Measurements from ENCODE around the gene ATP6V1C2.

DNA sequence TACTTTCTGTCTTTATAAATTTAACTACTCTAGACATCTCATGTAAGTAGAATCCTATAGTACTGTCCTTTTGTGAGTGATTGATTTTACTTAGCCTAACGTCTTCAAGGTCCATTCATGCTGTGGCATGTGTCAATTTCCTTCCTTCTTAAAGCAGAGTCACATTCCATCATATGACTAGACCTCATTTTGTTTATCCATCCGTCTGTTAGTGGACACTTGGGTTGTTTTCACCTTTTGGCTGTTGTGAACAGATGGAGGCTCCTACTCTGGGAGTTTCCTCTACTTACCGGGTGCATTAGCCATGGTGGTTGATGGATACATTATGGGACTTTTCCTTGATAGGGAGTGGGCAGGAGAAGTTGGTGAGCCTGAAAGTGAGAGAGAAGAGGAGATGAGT, 97.6 kb downstream of the ATP6V1C2 start:
- TF ChIP-seq, protein P1, sequence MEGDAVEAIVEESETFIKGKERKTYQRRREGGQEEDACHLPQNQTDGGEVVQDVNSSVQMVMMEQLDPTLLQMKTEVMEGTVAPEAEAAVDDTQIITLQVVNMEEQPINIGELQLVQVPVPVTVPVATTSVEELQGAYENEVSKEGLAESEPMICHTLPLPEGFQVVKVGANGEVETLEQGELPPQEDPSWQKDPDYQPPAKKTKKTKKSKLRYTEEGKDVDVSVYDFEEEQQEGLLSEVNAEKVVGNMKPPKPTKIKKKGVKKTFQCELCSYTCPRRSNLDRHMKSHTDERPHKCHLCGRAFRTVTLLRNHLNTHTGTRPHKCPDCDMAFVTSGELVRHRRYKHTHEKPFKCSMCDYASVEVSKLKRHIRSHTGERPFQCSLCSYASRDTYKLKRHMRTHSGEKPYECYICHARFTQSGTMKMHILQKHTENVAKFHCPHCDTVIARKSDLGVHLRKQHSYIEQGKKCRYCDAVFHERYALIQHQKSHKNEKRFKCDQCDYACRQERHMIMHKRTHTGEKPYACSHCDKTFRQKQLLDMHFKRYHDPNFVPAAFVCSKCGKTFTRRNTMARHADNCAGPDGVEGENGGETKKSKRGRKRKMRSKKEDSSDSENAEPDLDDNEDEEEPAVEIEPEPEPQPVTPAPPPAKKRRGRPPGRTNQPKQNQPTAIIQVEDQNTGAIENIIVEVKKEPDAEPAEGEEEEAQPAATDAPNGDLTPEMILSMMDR (IDR thresholded peaks at IDR 0.05 in 2 of 3, conservative IDR thresholded peaks at IDR 0.05 in 1 of 3; ENCODE audit: insufficient read depth in 2 of 3, low read depth in 1 of 3, low read length in 3 of 3) = no peak
- TF ChIP-seq RFX5 (IDR thresholded peaks at IDR 0.05; ENCODE audit: low read depth, low read length) (no peak), TRIM28 (IDR thresholded peaks at IDR 0.05) (no peak), TFAM (CRISPR knock-in tag; conservative IDR thresholded peaks at IDR 0.05) (no peak), E2F3 (CRISPR knock-in tag; IDR thresholded peaks at IDR 0.05) (no peak), LEF1 (IDR thresholded peaks at IDR 0.05) (no peak), EZH2 (IDR thresholded peaks at IDR 0.05; ENCODE audit: borderline replicate concordance, low read depth, low read length) (no peak), FOXM1 (IDR thresholded peaks at IDR 0.05; ENCODE audit: low read depth) (no peak), FOXM1 (CRISPR knock-in tag; IDR thresholded peaks at IDR 0.05; ENCODE audit: low read depth) (no peak)
- TF ChIP-seq, protein P2, sequence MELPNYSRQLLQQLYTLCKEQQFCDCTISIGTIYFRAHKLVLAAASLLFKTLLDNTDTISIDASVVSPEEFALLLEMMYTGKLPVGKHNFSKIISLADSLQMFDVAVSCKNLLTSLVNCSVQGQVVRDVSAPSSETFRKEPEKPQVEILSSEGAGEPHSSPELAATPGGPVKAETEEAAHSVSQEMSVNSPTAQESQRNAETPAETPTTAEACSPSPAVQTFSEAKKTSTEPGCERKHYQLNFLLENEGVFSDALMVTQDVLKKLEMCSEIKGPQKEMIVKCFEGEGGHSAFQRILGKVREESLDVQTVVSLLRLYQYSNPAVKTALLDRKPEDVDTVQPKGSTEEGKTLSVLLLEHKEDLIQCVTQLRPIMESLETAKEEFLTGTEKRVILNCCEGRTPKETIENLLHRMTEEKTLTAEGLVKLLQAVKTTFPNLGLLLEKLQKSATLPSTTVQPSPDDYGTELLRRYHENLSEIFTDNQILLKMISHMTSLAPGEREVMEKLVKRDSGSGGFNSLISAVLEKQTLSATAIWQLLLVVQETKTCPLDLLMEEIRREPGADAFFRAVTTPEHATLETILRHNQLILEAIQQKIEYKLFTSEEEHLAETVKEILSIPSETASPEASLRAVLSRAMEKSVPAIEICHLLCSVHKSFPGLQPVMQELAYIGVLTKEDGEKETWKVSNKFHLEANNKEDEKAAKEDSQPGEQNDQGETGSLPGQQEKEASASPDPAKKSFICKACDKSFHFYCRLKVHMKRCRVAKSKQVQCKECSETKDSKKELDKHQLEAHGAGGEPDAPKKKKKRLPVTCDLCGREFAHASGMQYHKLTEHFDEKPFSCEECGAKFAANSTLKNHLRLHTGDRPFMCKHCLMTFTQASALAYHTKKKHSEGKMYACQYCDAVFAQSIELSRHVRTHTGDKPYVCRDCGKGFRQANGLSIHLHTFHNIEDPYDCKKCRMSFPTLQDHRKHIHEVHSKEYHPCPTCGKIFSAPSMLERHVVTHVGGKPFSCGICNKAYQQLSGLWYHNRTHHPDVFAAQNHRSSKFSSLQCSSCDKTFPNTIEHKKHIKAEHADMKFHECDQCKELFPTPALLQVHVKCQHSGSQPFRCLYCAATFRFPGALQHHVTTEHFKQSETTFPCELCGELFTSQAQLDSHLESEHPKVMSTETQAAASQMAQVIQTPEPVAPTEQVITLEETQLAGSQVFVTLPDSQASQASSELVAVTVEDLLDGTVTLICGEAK (IDR thresholded peaks at IDR 0.05) = no peak
- TF ChIP-seq, protein P2 (CRISPR knock-in tag; IDR thresholded peaks at IDR 0.05) = no peak
- TF ChIP-seq, protein P3, sequence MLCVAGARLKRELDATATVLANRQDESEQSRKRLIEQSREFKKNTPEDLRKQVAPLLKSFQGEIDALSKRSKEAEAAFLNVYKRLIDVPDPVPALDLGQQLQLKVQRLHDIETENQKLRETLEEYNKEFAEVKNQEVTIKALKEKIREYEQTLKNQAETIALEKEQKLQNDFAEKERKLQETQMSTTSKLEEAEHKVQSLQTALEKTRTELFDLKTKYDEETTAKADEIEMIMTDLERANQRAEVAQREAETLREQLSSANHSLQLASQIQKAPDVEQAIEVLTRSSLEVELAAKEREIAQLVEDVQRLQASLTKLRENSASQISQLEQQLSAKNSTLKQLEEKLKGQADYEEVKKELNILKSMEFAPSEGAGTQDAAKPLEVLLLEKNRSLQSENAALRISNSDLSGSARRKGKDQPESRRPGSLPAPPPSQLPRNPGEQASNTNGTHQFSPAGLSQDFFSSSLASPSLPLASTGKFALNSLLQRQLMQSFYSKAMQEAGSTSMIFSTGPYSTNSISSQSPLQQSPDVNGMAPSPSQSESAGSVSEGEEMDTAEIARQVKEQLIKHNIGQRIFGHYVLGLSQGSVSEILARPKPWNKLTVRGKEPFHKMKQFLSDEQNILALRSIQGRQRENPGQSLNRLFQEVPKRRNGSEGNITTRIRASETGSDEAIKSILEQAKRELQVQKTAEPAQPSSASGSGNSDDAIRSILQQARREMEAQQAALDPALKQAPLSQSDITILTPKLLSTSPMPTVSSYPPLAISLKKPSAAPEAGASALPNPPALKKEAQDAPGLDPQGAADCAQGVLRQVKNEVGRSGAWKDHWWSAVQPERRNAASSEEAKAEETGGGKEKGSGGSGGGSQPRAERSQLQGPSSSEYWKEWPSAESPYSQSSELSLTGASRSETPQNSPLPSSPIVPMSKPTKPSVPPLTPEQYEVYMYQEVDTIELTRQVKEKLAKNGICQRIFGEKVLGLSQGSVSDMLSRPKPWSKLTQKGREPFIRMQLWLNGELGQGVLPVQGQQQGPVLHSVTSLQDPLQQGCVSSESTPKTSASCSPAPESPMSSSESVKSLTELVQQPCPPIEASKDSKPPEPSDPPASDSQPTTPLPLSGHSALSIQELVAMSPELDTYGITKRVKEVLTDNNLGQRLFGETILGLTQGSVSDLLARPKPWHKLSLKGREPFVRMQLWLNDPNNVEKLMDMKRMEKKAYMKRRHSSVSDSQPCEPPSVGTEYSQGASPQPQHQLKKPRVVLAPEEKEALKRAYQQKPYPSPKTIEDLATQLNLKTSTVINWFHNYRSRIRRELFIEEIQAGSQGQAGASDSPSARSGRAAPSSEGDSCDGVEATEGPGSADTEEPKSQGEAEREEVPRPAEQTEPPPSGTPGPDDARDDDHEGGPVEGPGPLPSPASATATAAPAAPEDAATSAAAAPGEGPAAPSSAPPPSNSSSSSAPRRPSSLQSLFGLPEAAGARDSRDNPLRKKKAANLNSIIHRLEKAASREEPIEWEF (CRISPR knock-in tag; IDR thresholded peaks at IDR 0.05) = no peak

All from K562 (cell line).